NCI-H526 (cell line): ENCODE results near the gene TSPAN9.

Experiments used
- DNase-seq, 2 experiments: peaks; one replicate each; lab custom pipeline; 2025; lab: John Stamatoyannopoulos, UW

The TSPAN9 gene

DNA sequence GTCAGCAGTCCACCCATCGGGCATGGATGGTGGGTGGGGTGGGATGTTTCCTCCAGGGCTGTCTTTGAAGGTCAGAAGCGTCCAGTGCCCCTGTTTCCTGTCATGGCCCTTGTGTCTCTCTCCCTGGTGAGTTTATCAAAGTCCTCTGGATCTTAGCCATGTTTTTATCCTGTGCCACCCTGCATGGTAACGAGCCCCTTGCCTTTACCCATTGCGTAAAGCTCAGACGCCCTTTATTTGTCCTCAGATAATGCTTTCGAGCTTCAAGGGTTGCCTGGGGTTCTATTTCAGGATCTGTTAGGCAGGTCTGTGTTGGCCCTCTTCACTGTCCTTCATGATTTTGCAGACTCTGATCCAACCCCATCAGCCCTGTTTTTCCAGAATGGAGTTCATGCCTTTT, 172.9 kb downstream of the TSPAN9 start:
- DNase-seq, result no peak

DNA sequence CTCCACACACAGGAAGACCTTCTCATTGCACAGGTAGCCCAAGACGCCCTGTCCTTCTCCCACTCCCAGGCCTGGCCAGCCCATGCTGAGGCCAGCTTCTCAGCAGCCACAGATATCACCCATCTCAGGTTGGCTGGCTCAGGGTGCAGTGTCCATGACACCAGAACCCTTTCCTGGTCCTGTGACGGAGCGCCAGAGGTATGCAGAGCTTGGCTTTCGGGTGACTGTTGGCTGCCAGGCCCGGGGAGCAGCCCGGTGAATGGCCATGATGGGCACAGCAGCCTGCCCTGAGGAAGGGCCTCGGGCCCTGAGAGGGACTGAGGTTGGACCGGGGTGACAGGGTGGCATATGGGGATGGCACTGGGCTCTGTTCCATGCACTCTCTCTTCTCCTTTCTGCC, 173.4 kb downstream of the TSPAN9 start:
- DNase-seq, result no peak

DNA sequence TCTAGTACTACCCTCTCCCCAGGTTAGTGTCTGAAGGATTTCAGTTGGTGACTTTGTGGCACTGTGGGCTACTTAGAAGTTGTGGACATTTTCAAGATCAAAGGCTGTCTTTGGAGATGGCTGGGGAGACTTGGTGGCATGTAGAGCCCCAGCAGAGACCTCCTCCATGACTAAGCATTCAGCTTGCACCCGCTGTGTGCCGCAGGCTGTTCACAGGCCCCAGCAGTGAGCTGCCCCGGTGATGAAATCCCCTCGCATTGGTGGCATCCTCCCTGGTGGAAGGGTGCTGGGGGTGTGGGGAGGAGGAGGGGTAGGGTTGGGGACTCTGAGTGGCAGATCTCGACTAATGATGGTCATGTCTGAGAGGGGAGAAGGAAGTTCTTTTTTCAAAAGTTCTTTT, 173.9 kb downstream of the TSPAN9 start:
- DNase-seq, result no peak

DNA sequence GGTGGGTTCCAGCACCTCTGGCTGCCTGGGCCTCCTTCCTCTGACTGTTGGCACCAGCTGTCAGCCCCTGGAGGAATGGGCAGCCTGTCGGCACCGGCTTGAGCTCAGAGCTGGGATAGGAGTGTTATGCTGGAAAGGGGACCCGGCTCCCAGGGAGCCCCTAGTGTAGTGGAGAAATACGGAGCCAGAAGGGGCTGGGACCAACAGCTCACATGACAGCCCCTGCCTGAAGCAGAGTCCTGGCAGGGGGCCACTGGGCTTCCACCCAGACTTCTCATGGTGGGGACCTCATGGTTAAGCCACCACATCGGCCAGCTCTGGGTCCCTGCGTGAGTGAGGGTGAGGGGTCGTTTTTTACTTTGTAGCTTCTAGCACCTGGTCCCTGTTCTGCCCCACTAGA, 174.5 kb downstream of the TSPAN9 start:
- no peak for DNase-seq

DNA sequence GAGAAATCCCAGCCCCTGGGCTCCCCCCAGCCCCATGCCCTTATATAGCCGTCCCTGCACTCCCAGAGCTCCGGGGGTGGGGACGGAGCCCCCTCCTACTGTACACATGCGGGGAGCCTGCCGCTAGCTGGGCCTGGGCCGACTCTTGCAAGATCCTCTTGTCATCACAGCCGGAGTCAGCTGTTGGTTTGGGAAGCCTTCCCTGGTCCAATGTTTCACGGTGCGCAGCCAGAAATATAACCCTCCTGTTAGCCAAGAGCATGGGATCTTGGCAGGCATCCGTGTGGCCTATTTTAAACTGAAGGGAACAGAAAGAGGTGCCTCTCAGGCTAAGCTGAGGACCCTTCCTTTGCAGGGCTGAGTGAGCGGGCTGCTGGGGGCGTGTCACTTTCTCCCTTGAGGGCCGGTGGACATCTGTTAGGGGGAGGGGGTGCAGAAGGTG, 175.3 kb downstream of the TSPAN9 start:
- DNase-seq, result no peak

DNA sequence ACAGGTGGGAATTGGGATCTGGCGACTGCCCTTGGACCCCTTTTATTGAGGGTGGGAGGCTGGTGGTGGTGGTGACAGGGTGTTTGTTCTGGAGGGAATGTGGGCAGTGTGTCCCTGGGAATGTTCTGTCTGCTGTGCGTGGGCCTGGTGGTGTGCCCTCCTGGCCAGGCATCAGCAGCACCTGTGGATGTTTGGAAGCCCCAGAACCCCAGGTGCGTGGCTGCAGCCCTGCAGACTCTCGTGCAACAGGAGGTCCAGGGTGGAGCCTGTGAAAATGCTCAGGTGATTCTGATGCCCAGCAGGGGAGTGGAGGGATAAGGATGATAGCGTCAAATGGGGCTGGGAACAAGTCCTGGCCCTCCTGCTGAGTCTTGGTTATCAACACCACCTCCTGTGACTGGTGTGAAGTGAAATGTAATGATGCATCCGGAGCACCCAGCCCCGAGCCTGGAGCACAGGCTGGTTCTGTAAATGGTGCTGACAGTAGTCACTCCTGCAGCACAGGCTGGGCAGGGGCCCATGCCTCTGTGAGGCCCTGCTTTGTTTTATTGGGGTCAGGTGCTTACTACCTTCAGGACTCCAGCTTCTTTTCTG, 176.6 kb downstream of the TSPAN9 start:
- no peak for DNase-seq

DNA sequence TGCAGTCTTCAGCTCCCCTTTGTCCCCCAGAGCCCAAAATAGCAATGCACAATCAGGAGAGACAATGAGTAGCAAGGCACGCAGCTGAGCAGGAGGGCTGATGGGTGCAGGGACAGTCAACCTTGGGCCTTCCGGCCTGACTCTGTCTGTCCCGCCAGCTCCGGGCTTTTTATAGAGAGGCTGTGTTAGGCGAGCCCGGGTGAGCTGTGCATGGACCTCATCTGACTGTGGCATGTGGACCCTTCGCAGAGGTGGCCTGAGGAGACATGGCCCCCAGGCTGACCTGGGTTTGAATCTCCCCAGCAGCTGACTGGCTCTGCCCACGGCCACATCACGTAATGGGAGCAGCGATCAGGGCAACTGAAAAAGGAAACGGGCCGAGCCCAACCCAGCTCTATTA, 177.9 kb downstream of the TSPAN9 start:
- no peak for DNase-seq

DNA sequence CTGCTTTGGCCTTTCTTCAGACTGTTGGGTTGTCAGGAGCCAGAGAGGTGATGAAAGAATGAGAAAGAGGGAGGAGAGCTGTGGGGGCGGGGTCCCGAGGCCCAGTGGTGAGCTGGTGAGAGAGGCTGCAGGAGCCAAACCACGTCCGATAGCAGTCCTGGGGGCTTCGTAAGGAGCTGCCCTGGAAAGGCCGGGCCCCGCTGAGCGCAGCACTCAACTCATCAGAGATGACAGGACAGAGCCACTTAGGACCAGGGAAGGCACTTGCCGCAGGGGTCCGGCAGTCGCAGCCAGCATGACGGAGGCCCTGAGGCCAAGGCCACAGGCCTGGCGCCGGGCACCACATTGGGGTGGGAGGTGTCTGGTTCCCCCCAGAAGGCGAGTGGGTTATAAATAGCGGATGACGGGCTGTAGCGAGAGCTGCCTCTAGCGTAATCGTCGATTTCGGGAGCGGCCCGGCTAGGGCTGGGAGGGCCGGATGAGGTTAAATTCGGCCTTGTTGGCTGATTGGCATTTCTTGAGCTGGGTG, 179.0 kb downstream of the TSPAN9 start:
- DNase-seq, result no peak

DNA sequence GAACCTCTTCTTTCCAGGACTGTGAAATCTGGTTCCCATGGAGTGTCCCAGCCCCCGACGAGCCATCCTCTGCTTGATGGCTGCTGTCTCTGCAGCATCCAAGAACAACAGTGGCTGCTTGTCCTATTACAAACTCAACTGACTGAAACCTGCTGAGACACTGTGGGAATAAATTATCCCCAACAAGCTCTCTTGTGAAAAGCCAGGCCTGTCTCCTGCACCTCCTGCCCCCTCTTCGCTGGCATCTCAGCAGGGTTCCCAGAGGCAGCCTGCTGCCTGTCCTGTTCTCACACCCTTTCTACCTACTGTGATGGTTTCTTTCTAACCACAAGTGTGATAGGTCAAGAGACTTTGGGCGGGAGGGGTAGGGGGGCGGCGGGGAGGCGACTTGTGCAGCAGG, 180.2 kb downstream of the TSPAN9 start:
- no peak for DNase-seq

DNA sequence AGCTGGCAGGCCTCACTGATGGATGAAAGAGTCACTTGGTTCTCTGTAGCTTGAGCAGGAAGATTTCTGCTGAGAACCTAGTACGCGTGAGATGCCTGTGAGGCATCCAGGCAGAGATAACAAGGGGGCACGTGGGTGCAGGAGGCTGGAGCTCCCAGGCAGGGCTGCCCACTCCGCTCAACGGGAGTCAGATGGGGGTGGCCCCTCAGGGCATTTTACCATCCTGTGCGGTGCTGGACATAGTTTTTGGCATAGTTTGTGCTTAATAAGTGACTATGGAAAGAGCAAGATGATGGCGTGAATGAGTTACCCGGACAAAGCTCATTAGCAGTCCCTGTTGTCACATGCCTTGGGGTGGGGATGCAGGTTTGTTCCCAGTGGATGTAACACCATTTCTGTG, 182.8 kb downstream of the TSPAN9 start:
- no peak for DNase-seq

DNA sequence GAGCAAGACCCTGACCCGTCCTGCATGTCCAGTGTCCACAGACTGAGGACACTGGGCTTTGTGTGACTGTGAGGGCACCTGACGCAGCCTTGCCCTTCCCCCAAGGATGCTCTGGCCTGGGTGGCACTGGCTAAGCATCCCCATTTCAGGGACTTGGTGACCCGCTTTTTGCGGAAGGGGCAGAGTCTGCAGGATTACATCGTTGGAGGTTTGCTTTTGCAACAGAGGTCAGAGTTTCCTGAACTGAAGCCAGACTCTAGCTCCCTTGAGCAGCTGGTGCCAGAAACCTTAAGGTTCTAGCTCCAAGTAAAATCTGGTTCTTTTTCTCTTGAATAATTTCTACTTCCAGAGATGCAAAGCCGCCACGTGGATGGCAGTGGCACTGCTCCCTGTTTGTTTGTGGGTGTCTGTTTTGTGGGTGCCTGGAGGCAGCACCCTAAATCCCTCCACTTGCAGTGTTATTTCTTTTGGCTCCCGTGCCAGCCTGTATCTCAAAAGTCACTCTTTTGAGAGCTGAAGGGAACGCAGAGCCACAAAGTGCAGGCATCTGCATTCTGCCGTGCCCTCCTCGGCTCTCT, 184.7 kb downstream of the TSPAN9 start:
- no peak for DNase-seq

DNA sequence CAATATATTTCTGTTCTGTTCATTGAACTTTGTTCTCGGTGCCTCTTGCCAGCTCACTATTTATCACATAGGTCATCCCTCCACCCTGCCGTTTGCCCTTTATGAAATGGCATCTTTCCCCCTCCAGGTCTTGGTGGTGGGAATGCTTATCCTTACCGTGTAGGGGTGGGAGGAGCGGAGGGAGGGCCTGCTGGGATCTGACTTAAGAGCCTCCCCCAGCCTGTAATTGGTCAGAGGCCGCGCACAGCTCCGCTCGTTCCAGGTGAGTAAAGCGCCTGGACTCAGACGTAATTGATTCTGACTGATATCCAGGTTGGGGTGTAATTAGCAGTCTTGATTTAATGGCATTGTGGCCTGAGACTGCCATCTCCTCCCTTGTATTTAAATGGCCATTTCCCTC, 185.3 kb downstream of the TSPAN9 start:
- DNase-seq, result no peak

DNA sequence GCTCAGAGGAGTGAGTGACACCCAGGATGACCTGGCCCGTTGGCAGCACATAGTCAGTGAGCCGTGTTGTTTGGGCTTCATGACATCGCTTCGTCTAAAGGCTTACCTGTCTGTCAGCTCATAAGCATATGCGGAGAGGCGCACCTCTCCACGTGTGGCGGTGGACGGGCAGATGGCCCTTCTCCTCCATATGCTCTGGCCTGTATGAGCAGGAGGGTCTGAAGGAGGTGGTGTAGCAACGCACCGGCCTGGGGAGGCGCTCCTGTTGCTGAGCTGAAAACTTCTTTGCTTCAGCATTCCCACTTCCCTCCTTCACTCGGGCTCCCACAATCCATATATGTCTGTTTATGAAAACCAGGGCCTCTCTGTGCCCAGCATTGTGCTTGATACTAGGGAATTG, 186.1 kb downstream of the TSPAN9 start:
- DNase-seq, result no peak

DNA sequence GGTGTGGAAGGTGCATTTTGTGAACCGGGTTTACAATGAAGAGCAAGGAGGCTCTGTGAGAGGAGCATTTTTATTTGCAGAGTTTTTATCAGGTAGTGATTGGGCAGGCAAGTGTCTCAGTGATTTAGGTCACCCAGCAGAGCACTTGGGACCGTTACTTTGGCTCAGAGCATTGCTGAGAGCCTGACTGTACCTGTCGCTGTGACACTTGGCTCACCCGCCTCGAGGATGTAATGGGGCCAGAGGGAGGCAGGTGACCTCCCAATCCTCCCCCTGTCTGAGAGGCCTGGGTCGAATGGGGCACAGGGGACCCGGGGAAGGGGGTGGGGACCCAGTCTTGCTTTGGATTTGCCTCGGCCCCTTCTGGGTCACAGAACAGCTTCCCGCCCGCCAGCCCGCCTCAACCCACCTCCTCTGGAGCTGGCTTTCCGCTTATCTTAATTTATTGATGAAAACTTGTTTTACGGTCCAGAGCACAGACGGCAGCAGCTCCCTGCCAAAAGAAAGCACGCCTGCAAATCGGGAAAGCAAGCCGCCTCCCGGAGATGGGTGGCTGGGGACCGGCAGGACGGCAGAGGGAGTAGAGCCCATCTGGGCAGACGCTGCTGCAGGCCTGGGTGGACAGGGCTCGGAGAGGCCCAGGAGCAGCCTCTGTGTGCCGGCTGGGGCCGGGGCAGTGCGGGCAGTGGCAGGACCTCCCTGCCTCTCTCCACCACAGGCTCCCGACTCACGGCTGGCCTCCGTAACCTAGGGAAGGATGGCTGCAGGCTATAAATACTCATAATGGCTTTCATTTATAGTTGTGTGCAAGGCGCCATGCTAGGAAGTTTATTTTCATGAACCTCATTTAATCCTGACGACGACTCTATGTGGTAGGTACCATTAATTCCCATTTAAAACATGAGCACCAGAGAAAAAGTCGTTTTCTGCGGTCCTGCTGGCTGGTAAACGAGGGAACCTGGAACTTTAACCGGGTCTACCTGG, 187.1 kb downstream of the TSPAN9 start:
- DNase-seq, result no peak

DNA sequence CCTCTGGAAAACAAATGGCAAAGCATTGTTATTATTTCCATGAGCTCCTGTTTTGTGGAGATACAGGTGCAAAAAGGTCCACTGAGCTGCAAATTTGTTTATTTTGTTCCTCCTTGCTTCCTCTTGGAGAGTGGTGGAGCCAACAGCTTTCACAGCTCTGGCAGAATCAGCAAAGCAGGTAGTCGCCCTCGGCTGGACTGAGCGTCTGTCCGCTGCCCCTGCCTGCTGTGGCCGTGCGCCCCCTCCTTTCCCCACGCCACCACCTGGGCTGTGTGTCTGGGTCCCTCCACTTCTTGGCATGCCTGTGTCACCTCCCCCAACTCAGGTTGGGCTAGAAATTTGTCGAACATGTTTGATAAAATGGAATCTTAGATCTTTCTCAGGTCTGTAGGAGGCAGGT, 188.2 kb downstream of the TSPAN9 start:
- no peak for DNase-seq

DNA sequence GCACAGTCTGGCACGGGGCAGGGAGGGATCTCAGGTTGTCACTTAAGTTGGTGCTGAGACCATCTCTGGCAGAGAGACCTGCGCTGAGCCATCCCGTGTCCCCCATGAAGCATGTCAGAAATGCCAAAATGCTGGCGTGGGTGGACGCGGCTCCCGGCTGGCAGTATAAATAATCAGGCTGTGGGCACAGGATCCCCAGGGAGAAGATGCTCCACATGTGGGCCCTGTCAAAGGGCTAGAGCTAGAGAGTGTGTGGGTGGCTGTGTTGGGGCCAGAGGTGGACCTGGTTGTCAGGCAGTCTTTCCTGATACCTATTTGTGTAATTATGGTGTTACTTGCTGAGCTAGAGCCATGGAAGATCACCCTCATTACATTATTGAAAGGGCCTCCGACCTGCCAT, 189.5 kb downstream of the TSPAN9 start:
- DNase-seq, result no peak

DNA sequence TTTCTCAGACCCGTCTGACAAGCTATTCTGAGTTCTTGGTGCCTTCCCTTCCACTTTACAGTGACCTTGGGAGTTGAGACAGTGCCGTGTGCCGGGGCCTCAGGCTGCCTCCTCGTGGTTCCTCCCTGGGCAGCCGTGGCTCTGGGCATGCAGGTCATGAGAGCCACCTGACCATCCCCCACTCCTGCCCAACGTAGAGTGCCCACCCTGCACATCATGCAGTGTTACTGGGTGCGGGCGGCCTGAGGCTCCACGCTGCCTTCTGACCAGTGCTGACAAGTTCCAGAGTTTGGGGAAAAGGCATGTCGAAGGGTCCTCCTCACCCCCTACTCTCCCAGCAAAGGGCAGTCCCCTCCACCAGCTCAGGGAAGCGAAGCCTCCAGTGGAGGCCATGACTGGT, 190.5 kb downstream of the TSPAN9 start:
- no peak for DNase-seq

DNA sequence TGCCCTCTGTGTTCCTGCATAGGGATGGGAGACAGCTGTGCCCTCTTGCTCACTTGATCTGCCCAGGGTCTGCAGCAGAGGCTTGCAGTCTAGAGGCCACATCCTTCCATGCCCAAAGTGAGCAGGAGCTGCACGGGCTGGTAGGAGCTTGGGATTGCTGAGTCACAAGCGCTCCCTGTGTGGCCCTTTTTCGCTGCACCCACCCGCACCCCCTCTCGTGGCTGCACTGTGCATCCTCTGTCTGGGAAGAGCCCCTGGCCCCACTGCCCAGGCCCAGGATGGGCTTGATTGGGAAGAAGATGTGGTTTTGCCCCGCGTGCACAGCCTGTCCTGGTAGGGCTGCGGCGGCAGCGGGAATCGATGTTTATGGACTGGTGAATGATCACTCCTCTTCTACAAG, 192.4 kb downstream of the TSPAN9 start:
- no peak for DNase-seq

DNA sequence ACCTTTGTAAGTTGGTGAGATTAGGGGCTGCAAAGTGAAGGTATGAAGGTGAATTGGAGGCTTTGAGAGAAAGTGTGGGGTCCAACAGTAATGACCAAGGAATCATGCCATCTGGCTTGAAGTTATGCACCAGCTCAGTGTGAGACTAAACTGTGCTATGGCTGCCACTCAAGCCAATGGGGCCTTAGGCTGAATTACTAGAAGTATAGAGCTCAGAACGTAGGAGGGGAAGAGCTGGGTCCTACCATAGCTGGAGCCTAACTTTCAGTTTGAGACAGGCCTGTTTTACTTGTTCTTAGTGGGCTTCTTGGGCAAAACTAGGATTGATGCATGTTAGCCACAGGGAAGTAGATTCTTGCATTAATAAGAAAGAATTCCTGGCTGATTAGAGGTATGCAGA, 194.0 kb downstream of the TSPAN9 start:
- no peak for DNase-seq

DNA sequence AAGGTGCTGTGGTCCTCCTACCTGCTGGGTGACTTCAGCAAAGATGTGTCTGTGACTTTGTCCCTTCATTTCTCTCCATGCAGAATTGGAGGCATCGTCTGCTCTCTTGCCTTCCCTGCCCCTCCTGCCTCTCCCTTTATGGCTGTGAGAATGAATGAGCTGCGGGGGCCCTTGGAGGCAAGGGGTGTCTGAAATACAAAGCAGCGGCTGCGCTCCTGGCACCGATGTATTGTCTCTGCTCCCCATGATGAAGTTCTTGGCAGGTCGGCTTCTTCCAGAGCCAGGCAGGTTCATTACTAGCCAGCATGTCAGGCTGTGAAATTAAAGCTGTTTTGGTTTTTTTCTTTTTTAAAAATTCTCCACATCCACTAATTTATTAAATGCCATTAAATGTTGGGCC, 194.5 kb downstream of the TSPAN9 start:
- DNase-seq, result no peak

DNA sequence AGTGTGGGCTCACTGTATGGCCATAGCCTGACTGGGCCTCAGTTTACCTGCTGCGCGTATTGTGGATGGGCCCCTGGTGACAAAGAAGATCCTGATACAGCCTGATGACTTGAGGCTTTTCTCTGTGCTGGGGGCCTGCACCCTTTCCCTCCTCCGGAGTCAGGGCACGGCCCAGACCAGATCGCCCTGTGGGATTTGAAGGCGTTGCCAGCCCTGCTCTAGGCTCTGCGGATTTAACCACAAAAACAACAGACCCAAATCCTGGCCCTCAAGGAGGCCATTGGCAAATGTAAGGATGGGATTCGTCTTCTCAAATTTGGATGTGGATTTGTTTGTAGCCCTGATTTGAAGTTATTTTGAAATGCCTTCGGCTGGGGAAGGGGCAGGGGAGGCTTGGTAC, 195.8 kb downstream of the TSPAN9 start:
- DNase-seq, result no peak

DNA sequence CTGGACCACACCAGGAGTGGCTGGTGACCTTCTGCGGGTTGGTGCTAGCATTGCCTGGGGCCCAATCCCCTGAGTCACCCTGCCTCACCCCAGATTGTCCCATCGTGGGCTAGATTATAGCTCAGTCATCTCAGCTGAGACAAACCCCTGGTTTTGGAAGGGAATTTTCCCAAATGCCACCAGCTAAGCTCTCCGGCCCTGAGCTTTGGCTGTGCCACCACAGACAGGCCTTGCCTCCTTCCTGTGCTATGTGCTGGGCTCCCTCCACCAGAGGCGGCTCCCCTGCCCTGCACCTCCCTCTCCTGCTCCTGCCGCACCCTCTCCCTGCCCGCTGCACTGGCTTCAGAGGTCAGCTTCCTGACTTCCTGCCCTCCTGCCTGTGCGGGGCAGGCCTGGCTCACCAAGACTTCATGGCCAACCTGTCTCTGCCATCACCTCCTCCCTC, 196.3 kb downstream of the TSPAN9 start:
- no peak for DNase-seq

DNA sequence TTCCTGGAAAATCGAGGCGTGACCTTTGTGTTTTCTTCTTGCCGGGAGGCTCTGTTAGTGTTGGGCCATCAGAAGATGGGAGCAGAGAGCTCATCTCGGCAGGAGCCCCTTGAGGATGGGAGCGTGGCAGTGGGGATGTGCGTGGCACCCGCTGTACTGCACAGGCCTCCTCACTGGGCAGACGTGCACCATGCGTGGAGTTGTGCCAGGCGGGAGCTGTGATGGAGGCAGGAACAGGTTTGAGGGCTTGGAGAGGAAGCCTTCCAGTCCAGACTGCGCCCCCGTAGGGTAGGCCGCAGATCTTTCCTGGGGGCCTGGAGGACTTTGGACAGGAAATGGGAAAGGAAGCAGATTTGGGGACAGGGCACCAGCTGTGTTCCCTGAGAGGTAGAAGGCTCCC, 197.5 kb downstream of the TSPAN9 start:
- DNase-seq, result no peak
